HG03280 (cell line): ENCODE results near the gene SPG11.

Source experiments
- ATAC-seq: cut with Tn5 transposase; IDR thresholded peaks from one replicate; pipeline ENCODE4 v1.9.1; 2021; ENCODE audit warnings: mild to moderate bottlenecking, moderate library complexity; ENCODE audit not compliant: unreplicated experiment

Gene SPG11

GRCh38 chr15:44529864-44530604, 133.4 kb downstream of the SPG11 start:
- ATAC-seq: no peak

- no peak for ATAC-seq
Measured at GRCh38 chr15:44527241-44527640, 136.2 kb downstream of the SPG11 start.

- ATAC-seq: no peak
Measured at GRCh38 chr15:44525018-44525417, 138.4 kb downstream of the SPG11 start.

GRCh38 chr15:44519537-44519936, 143.9 kb downstream of the SPG11 start:
- no peak for ATAC-seq

DNA sequence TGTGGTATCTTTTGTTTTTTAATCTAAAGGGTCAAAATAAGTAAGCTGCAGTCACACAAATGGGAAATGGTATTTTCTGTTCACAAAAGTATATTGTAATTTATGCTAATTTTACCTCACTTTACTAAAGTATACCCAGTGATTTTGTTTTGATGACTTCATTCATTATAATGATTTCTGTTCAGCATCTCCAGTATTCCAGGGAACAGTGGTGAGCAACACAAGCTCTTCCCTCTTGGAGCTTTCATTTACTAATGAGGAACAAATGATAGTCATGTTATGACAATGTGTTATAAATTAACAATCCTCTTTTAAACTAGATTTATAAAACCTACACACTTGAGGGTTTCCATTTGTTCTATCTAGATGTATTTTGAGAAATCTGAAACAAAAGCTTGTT, 147.0 kb downstream of the SPG11 start:
- ATAC-seq: no peak
